NCI-H748 (cell line): ENCODE measurements around the gene OGFOD1.
"Not testable (repeated sequence)": the region's sequence is repeated elsewhere in the genome, so short reads cannot be mapped to it uniquely, and the experiment has no call there.

Experiments
- DNase-seq: peaks from one replicate; lab custom pipeline; 2025; ENCODE audit not compliant: unreplicated experiment; lab: John Stamatoyannopoulos, UW

The OGFOD1 gene

DNA sequence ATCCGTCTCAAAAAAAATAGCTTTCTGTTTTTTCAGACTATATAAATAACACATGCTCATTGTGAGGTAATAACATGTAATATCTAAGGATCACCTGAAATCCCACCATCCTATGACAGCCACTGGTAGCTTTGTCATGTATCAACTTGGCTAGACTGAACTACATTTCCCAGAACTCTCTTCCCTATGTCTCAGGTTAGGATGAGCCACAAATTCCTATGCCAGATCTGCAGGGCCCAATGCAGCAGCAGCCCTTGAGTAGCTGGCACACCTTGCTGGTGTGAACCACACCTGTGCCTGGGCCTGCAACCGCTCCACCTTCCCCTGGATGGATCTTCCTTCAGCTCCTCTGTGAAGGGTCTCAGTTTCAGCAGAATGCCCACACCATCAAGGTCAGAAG, 28.1 kb downstream of the OGFOD1 start:
- no peak for DNase-seq

DNA sequence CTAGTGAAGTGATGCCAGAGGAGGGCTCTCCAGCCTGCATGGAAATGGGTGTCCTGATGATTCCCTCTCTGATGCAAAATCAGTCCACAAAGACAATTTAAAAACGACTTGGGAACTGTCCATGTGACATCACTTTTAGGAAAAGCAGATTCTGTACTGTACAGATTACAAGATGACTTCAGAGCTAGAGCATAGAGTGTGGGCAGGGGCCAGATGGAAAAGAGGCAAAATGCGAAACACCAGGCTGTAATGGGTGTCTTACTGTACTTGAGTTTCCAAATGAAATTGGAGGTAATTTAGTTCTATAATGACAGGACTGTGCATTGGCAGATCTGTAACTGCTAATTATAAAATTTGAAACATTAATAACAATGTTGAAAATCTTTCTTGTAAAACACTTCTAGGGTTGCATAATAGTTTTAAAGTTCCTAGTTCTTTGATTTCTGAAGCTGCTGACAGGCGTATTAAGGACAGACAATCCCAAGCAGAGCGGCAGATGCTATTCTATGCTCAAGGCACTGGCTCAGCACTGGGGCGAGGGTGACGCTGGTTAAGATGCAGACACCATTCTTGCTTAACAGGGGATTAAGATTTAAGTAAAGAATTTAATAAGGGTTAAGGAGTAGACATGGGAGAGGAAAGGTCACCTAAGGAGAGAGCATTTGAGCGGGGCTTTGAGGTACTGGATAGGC, 29.6 kb downstream of the OGFOD1 start:
- DNase-seq: no peak

- DNase-seq: no peak
Measured at GRCh38 chr16:56481468-56482122, 30.2 kb downstream of the OGFOD1 start.

GRCh38 chr16:56482683-56483236, 31.4 kb downstream of the OGFOD1 start:
- DNase-seq: no peak

DNA sequence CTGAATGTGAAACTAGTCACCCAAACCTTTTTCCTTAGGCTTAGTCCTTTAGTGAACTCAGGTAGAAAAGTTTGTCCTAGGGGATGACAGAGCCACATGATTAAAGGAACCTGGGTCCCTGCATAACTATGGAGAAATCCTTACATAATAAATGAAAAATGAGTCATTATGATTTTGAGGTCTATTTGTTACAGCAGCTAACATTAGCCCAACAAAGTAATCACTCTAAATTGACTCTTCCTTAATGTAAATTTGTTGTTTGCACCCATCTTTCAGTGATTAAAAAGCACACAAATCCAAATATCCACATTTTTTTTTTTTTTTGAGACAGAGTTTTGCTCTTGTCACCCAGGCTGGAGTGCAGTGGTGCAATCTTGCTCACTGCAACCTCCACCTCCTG, 32.0 kb downstream of the OGFOD1 start:
- no peak for DNase-seq

DNA sequence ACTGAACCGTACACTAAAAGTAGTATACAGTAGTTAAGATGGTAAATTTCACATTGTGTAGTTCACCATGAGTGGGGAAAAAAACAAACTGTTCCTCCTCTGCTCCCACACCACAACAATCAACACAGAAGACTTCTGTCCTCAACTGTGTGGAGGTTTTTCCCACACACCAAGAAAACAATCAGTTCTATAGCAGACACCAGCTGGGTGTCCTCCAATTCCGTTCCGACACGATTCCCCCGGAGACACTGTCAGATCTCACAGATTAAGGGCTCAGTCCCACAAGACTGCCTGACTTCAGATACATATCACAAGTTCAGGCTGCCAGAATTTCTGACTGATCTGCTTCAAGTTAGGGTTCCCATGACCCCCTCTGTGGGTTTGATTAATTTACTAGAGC, 36.7 kb downstream of the OGFOD1 start:
- DNase-seq: no peak

GRCh38 chr16:56488868-56489267, 37.5 kb downstream of the OGFOD1 start:
- not testable (repeated sequence) for DNase-seq

DNA sequence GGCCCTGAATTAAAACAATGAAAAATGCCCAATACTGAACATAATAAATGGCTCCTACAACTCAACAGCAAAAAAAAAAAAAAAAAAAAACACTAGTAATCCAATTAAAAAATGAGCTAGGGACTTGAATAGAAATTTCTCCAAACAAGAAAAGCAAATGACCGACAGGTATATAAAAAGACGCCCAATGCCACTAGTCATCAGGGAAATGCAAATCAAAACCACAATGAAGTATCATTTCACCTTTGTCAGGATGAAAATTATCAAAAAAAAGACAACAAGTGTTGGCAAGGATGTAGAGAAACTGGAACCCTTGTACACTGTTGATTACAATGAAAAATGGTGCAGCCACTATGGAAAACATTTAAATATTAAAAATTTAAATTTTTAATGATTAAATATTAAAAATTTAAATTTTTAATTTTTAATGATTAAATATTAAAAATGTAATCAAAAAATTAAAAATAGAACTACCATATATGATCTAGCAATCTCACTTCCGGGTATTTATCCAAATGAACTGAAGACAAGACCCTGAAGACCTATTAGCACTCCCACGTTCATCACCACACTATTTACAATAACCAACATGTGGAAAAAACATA, 40.4 kb downstream of the OGFOD1 start:
- DNase-seq: no peak

DNA sequence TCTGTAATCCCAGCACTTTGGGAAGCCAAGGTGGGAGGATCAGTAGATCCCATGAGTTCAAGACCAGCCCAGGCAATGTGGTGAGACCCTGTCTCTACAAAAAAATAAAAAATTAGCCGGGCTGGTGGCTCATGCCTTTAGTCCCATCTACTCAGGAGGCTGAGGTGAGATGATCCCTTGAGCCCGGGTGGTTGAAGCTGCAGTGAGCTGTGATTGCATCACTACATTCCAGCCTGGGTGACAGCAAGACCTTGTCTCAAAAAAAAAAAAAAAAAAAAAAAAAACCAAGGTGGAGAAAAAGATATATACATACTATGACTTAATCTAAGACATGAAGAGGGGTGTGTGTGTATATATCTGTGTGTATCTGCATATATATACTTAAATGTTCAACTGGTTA, 41.8 kb downstream of the OGFOD1 start:
- no peak for DNase-seq

GRCh38 chr16:56493815-56494214, 42.5 kb downstream of the OGFOD1 start:
- DNase-seq: no peak

- DNase-seq: no peak
Measured at GRCh38 chr16:56505181-56505580, 53.8 kb downstream of the OGFOD1 start.

GRCh38 chr16:56506941-56507340, 55.6 kb downstream of the OGFOD1 start:
- DNase-seq: no peak

DNA sequence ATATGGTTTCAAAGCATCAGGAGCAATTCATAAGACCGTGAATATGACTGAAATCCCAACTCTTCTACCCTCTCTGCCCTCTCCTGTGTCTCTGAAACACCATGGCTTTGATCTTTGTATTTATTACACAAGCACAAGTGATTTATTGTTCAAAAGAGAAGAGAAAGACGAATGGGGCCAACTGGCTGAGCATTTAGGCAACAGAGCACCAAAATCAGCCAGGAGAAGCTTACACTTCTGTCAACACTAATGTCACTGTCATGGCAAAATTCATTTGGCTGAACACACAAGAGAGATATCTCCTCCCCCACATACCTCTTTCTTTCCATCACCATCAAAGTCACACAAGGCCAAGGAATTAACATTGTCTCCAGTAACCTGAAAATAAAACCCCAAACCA, 59.2 kb downstream of the OGFOD1 start:
- DNase-seq: no peak

DNA sequence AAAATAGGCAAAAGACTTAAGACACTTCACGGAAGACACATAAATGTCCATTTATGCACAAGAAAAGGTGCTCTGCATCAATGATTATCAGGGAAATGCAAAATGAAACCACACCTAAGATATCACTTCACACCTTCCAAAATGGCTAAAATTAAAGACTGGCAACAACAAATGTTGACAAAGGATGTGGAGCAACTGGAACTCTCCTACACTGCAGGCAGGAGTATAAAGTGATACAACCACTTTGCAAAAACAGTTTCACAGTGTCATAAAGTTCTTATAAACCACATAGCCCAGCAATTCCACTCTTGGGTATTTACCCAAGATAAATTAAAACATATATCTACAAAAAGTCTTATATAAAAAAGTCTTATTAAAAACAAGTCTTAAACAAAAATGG, 60.7 kb downstream of the OGFOD1 start:
- no peak for DNase-seq

DNA sequence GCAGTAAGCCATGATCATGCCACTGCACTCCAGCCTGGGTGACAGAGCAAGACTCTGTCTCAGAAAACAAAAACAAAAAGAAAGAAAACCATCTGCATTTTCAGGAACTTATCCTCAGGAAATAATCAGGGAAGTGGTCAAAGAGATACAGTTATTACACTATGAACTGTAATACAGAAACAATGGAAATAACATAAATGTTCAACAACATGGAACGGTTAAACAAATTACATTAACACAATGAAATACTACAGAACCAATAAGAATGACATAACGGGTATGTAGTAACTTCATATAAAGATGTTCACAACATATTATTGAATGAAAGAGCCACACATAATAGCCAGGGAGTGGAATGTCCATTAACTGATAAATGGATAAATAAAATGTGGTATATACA, 61.7 kb downstream of the OGFOD1 start:
- no peak for DNase-seq

DNA sequence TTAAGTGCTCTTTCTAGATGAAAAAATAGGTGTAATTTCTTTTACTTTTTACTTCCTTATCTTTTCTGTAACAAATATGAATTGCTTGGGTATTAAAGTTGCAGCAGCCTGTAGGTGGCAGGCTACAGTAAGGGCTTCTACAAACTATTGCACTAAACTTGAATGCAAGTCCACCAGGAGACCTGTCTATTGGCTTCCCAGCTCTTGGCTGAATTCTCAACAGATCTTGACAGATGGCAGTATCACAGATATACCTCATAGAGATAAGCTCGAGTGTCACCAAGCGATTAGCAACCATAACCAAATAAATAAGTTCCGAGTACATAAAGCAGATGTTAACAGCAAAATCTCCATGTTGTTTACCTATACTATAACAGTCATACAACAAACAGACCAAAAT, 62.6 kb downstream of the OGFOD1 start:
- peak; percentile 33 for DNase-seq

DNA sequence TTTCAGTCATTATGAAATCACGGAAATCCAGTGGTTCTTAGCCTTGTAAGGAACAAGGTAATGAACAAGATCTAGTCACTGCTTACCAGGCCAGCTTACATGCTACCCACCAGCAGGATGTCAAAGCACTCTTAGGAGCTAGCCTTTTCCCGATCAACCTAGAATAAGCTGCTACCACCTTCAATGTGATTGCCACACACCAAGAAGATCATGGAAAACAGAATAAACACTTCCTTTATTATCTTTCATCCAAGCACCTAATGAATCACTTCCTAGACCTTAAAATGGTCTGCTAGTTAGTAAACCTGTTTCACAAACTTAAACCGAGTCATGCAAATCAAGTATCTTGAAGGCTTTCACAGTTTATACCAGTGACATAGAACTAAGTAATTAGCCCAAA, 63.5 kb downstream of the OGFOD1 start:
- no peak for DNase-seq

DNA sequence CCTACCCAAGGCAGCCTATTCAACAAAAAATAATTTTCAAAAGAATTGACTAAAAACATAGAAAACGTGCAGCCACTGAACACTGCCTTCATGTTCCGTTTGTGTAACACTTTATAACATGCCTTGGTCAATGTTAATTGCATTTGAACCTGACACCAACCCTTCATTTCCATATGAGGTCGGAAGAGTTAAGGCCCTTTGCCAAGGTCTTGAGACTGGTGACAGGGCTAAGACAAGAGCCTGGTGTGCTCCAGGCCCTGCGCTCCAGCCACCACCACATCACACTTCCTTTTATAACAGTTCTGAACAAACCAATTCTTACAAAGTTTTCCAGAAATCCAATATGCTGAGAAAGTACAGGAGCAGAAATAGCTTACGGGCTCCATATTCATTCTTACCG, 64.3 kb downstream of the OGFOD1 start:
- DNase-seq: no peak

DNA sequence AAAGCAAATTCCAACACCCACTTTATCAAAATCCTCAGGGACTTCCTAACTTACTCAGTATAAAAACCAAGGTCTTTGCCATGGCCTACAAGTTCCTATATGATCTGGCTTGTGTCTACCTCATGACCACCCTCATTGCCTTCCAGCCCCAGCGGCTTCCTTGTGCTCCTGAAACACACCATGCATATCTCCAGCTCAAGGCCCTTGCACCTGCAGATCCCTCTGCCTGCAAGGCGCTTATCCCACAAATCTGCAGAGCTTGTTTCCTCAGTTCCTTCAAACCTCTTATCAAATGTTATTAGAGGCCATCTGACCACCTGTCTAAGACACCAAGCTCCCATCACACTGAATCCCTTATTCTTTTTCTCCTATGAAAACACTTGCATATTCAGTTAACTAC, 65.9 kb downstream of the OGFOD1 start:
- no peak for DNase-seq

DNA sequence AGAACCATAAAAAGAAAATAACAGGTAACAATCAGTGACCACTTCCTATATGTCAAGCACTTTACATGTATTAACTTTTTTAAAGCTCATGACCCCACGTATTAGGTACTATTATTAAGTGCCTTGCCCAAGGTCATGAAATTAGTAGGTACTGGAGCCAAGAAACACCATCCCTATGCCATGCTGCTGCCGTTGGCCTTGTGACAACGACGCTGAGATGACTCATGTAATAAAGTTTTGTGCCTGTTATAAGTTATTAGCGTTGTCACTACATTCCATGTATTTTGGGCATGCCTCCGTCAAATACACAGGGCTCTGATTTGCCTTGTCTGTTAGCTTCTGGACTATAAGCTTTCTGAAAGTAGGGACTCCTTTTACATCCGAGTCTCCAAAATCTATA, 67.1 kb downstream of the OGFOD1 start:
- DNase-seq: no peak

- peak; percentile 90 for DNase-seq
Measured at GRCh38 chr16:56519459-56520250, 68.3 kb downstream of the OGFOD1 start, which contains the start of gene BBS2. TSS of gene BBS2 (minus strand) at chr16:56520024. CDS start at chr16:56519862, 162 bp downstream.
